HG03457 (cell line): ENCODE data around the gene RBM28.

ENCODE experiments used
- ATAC-seq: cut with Tn5 transposase; IDR thresholded peaks from one replicate; pipeline ENCODE4 v1.9.1; 2021; ENCODE audit warnings: moderate number of reproducible peaks; ENCODE audit not compliant: unreplicated experiment

RBM28 gene

GRCh38 chr7:128351296-128352152 is 7.8 kb upstream of the RBM28 start:
- ATAC-seq: no peak

GRCh38 chr7:128350708-128351295 is 7.1 kb upstream of the RBM28 start:
- no peak for ATAC-seq

GRCh38 chr7:128349466-128349825 is 5.7 kb upstream of the RBM28 start:
- no peak for ATAC-seq

- no peak for ATAC-seq
Measured at GRCh38 chr7:128347647-128348097, 4.0 kb upstream of the RBM28 start.

- no peak for ATAC-seq
Measured at GRCh38 chr7:128344431-128344774, 695 bp upstream of the RBM28 start.

- no peak for ATAC-seq
Measured at GRCh38 chr7:128341733-128342132, 2.0 kb downstream of the RBM28 start.

GRCh38 chr7:128335730-128336129 is 8.0 kb downstream of the RBM28 start:
- no peak for ATAC-seq

- ATAC-seq: no peak
Measured at GRCh38 chr7:128324368-128324680, 19.4 kb downstream of the RBM28 start.

GRCh38 chr7:128323459-128324367 is 20.0 kb downstream of the RBM28 start:
- ATAC-seq: no peak

- ATAC-seq: no peak
Measured at GRCh38 chr7:128323040-128323439, 20.7 kb downstream of the RBM28 start.

GRCh38 chr7:128322040-128322643 is 21.6 kb downstream of the RBM28 start:
- ATAC-seq: no peak

- no peak for ATAC-seq
Measured at GRCh38 chr7:128321044-128321422, 22.7 kb downstream of the RBM28 start.

- no peak for ATAC-seq
Measured at GRCh38 chr7:128318691-128319090, 25.0 kb downstream of the RBM28 start.

GRCh38 chr7:128311013-128311412 is 32.7 kb downstream of the RBM28 start:
- no peak for ATAC-seq

GRCh38 chr7:128310499-128310898 is 33.2 kb downstream of the RBM28 start:
- ATAC-seq: no peak

GRCh38 chr7:128309976-128310375 is 33.7 kb downstream of the RBM28 start:
- no peak for ATAC-seq

- ATAC-seq: no peak
Measured at GRCh38 chr7:128309124-128309523, 34.6 kb downstream of the RBM28 start.

- no peak for ATAC-seq
Measured at GRCh38 chr7:128307061-128307460, 36.6 kb downstream of the RBM28 start.

- no peak for ATAC-seq
Measured at GRCh38 chr7:128304212-128304611, 39.5 kb downstream of the RBM28 start.

GRCh38 chr7:128303643-128304042 is 40.1 kb downstream of the RBM28 start:
- no peak for ATAC-seq

GRCh38 chr7:128303133-128303532 is 40.6 kb downstream of the RBM28 start:
- ATAC-seq: no peak
